Mesenteric fat pad (tissue), 1 donor: ENCODE results near the gene BNC2. TPM values are rescaled to one million over a fixed set of nuclear protein-coding genes. Genes with fewer than 3 reads are reported as not detected.

Experiments
- DNase-seq: peaks from one replicate; pipeline ENCODE4 v3.0.0-alpha.2; 2020; ENCODE audit warnings: low spot score
- total RNA-seq: library from RNA; stranded (reverse); fragmentation: NEBNext Ultra II Directional; extraction: Animal tissue kit (Norgen Biotek cat#: 25700); gene quantifications from one replicate; pipeline ENCODE4 v1.2.1, GENCODE V29; 2021
- donor health status: DM: yes; HTN: yes; CAD: no.

BNC2 gene
- total RNA-seq, 1 donor from 2014 or later = 27.5 TPM

DNA sequence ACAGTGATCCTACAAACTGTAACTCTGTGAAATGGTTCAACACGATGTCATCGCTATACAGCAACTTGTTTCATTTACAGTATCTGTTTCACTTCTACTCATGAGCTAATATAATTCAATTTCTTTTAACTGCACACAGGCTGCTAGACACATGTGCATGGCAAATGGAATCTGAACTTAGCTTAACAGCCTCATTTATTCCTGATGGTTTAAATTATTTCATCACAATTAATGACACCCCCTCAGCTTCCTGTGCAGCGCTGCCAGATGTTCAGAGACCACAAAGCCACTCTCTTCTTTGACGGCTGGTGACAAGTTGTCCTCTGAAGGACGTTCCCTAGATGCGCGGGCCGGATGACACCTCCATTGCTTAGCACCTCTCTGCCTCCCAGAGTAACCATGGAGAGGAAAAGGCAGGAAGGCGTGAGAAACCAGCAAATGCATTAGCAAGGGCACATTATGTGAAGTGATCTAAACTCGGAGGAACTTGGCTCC, 191.1 kb downstream of the BNC2 start:
- no peak for DNase-seq

GRCh38 chr9:16676519-16676918, 194.0 kb downstream of the BNC2 start:
- no peak for DNase-seq

DNA sequence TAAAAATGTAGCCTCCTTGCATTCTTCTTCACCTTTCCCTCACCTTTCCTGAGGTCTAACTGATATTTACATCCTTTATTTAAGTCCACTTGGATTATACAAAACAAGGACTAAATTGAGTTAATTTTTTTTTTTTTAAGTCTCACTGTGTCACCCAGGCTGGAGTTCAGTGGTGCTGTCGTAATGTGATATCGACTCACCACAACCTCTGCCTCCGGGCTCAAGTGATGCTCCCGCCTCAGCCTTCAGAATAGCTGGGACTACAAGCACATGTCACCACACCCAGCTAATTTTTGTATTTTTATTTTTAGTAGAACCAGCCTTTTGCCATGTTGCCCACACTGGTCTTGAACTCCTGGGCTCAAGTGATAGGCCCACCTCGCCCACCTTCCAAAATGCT, 195.3 kb downstream of the BNC2 start:
- no peak for DNase-seq

- no peak for DNase-seq
These were observed 197.3 kb downstream of the BNC2 start for GRCh38 chr9:16673171-16673570.

GRCh38 chr9:16672501-16672900, 198.0 kb downstream of the BNC2 start:
- DNase-seq = no peak

DNA sequence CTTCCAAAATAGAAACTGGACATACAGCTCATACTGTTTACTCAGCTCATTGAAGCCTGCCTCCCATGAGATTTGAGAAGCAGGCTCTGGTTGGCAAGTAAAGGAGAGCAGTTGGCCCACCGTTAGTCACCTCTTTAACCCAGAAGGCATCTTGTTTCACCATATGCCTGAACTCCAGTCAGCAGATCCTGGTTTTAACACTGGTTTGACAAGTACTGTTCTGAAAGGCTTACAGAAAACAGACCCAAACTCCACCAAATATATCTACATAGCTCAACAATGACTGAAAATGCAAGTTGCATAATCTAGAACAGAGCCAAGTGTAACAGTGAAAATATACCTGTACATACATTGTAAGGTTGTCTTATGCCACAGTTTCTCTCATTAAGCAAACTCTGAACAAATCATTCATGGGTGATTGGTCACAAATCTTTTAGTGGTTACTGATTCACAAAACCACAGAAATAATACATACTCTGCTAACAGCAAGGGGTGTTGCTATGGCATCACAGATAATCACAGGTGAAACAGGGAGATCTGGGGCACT, 198.8 kb downstream of the BNC2 start:
- DNase-seq = no peak

DNA sequence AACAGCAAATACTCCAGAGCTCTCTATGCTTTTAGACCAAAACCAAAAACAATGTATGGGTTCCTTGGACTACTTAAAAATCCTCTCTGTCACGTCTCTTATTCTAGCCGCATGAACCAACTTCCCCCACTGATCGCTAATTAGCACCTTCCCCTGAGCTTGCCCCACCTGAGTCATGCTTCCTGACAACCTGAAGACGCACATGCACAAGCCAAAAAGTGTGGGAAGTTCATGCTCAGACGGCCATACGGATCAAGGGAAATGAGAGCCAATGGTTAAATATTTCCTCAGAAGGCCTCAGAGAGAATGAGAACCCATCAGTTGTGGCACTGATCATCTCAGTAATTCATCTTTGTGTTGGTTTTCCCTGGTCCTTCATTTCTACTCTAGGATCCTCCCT, 199.7 kb downstream of the BNC2 start:
- no peak for DNase-seq

DNA sequence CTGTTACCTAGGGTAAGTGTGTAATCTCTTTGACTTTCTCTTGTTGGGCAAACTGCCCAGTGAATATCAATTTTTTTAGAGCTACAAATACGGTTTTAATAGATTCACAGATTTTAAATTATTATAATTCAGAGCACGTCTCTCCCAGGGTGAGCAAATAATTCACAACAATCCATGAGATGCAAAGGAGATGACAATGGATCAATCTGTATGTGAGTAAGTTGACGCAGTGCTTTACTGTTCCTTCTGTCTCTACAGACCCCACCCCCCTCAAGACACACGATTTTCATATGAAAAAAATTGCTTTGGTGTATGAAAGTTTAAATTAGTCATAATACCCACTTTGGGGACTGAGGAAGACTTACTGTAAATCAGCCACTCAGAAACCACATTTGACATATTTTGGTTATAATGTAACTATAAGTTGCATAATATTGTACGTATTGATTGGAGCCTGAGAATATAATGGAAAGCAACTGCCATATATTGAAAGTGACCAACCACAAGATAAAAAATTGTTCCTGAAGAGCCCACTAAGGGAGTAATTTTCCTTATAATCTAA, 201.7 kb downstream of the BNC2 start:
- no peak for DNase-seq

GRCh38 chr9:16664211-16664610, 206.3 kb downstream of the BNC2 start:
- DNase-seq = no peak

DNA sequence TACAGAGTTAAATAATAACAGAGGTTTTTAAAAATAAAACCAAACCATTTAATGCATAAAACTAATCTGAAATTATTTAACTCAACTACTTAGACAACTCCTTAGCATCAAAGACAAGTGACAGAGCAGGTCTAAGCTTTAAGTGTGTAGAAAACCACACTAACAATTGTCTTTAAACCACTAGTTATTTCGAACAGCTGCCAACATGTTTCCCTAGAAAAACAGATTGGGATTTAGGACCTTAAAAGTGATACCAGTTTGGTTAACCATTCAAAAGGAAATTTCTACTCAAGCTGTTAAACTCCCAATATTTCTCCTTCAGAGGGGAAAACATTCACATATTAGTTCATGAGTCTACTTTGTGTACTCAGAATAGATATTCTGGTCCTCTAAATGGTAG, 208.7 kb downstream of the BNC2 start:
- DNase-seq = no peak

GRCh38 chr9:16659096-16659495, 211.4 kb downstream of the BNC2 start:
- DNase-seq = no peak

- no peak for DNase-seq
These were observed 213.9 kb downstream of the BNC2 start for GRCh38 chr9:16656432-16657169.

DNA sequence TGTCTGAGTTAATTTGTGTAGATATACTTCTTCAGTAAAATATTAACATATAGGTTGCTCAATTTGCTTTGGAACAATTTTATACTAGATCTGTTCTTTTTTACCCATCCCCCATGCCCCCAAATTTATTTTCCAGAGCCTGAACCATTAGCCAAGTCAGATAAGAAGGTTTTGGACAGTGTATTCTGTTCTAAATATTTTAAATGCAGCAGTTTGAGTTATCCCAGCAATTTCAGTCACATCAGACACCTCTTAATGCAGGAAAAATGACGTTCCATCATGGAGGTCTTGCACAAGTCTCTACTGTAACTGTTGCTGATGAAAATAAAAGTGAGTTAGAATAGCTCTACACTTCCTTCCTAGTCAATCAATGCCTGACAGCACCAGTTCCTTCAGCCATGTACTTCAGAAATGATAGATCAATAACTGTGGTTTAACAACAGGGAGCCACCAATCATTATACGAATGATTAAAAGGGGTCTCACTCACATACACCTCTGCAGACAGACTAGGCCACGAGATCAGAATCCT, 215.8 kb downstream of the BNC2 start:
- DNase-seq = no peak

- no peak for DNase-seq
These were observed 216.7 kb downstream of the BNC2 start for GRCh38 chr9:16653491-16654399.

GRCh38 chr9:16652582-16652981, 217.9 kb downstream of the BNC2 start:
- no peak for DNase-seq

DNA sequence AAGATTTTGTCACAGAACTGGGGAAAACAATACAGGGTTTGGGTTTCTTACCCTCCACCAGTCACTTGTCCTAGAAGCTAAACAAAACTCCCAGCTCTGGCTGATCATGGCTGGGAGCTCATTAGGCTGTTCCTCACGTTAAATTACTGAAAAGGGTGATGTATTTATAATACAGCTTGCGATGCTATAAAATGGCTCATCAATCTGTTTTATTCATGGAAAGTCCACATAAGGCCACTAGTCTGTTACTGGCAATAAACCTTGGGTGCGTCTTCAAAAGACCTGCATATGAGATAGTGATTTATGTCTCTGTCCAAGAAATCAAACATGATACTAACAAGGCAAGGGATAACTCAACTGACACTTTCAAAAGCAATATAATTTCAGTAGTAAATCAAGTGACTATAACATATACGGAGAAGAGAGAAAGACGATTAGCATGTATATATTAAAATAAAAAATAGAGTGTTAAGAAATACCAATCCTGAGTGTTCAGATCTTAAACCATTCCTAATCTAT, 219.0 kb downstream of the BNC2 start:
- no peak for DNase-seq

GRCh38 chr9:16645970-16646369, 224.5 kb downstream of the BNC2 start:
- DNase-seq = no peak

GRCh38 chr9:16642421-16643109, 227.9 kb downstream of the BNC2 start:
- DNase-seq = no peak

DNA sequence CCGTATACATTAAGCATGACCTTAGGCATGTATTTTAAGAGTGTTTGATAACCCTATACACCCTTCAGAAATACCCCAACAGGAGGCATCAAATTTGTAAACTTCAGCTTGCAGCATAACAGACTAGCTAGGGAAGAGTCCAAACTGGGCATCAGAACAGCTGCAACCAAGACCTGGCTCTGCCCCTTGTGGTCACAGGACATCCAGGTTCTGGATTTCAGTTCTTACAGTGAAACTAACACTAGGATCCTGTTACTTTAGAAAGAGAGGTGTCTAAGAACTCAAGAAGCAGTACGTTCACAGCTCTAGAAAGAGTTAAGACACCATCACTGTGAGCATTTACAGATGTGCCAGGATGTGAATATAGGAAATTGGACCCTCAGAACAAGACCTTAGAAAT, 229.8 kb downstream of the BNC2 start:
- DNase-seq = no peak

DNA sequence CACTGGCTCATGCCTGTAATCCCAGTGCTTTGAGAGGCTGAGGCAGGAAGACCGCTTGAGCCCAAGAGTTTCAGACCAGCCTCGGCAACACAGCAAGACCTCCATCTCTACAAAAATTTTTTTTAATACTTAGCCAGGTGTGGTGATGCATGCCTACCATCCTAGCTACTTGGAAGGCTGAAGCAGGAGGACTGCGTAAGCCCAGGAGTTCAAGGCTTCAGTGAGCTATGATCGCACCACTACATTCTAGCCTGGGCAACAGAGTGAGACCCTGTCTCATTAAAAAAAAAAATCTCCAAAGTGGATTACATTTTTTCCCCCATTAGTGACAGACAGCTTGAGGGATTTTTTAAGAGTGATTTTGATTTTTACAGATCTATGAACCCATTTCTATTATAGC, 230.8 kb downstream of the BNC2 start:
- DNase-seq = no peak

DNA sequence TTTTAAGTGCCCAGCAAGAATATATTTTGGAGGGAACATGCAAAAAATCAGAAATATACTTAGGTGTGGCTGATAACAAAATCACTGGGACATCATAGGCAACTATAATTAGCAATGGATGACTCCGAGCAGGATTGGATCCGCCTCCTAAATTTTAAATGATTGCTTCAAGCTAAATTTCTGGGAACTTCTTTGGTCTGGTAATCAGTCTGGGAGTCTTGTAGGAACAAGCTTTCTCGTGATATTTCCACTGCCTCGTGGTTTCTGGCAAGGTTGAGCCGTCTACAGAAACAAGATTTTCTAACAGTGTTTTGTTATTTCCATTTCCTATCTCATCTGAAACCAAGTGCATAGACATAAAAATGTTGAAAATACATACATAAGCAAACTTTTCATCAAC, 232.6 kb downstream of the BNC2 start:
- no peak for DNase-seq
